ENCODE results near the gene TMPRSS12.

- TF ChIP-seq CTCF (conservative IDR thresholded peaks at IDR 0.05; ENCODE audit: low read depth, low read length) (no peak), EZH2 (IDR thresholded peaks at IDR 0.05; ENCODE audit: low read length, unreplicated experiment) (no peak)
Observed at GRCh38 chr12:50822082-50822481, 20.6 kb upstream of the TMPRSS12 start.
